ENCODE results near the gene IP6K1.
"Not testable (repeated sequence)": the region's sequence is repeated elsewhere in the genome, so short reads cannot be mapped to it uniquely, and the experiment has no call there.

The IP6K1 gene

DNA sequence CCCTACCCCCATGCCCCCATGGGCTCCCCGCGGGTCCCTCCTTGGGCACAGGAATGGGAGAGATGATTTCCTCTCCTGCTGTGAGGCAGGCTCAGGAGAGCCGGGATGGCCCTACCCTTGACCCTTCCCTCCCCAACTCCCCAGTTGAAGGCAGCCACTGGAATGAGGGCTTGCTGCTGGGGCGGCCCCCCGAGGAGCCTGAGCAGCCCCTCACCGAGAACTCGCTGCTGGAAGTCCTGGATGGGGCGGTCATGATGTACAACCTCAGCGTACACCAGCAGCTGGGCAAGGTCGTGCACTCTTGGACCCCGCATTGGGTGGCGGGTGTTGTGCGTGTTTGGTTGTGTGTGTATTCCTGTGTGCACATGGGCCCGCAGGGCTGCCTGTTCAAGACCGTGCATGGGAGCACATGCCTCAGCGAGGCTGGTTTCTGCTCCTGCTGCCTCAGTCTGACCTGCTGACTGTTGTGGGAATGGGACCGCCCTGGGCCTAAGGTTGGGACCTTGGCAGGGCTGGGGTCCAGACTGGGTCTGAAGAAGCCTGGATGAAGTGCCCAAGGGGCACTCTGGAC lies 80.9 kb downstream of the IP6K1 start:
- DNase-seq: no peak

DNA sequence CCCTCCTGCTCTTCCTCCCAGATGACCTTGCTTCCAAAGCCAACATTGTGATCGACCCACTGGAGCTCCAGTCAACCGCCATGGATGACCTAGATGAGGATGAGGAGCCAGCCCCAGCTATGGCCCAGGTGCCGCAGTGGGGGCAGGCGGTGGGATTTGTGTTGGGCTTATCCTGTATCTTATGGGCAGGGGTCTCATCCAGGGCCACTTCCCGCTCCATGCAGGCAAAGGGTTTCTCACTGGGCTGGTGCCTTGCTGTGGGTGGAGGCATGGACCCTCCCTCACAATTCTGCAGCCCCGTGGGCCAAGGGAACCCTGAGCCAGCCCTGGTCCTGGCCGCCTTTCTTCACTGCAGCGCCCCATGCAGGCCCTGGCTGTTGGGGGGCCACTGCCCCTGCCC lies 81.7 kb downstream of the IP6K1 start:
- DNase-seq: no peak

GRCh38 chr3:49703956-49704355 lies 82.4 kb downstream of the IP6K1 start:
- no peak for DNase-seq

DNA sequence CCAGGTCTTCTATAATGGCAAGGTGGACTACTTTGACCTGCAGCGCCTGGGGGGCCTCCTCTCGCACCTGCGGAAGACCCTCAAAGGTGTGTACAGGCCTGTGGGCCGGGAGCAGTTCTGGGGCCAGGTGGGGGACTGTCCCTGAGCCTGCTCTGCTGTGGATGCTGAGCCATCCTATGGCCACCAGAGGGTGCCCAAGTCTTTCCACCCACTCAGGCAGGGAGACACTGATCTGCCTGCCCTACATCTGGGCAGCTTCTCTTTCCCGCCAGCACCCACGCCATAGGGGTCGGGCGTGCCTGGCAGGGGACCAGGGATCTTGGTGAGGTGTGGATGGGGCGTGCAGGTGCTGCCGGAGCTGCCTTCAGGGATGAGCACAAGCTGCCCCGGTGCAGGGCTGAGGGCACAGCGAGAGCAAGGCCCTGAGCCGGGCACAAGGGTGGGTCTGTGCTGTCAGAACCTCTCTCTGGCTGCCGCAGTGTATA lies 82.9 kb downstream of the IP6K1 start:
- DNase-seq: peak in 1 of 2 donors; percentile 31

DNA sequence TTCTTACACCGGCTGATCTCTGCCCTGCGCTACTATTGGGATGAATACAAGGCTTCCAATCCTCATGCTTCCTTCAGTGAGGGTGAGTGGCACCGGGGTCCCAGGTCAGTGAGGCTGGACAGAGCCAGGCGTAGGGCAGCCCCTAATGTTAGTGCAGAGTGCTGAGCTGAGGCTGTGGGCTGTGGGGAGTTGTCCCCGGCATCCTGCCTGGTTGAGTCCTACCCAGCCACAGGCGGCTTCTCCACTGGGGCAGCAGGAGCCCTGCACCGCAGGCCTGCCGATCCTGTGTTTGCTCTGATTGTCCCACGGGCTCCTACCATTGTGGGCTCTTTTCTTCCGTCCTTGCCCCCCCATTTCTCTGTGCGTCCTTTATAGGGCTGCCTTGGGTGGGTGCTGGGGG lies 83.7 kb downstream of the IP6K1 start:
- DNase-seq: no peak

DNA sequence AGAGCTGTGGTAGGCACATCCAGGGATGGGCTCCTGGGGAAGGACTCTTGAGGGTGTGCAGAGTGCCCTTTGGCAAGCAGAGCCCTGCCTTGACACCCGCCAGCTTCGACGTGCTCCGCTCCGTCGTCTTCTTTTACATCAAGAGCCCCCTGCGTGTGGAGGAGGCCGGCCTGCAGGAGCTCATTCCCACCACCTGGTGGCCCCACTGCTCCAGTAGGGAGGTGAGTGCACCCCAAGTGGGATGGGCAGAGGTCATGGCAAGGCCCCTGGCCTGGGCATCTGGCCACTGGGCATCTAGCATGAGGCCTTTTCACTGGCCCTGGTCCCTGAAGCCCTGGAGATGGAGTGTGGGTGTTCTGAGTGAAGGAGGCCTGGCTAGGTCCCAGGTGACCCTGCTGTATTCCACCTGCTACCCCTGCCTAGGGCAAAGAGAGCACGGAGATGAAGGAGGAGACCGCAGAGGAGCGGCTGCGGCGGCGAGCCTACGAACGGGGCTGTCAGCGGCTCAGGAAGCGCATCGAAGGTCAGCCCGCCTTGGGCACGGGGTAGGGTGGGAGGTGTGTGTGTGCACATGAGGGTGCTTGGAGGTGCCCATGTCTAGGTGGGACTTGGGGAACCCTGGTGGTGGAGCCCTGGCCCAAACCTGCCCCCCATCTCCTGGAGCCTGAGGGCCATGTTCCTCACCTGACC lies 84.8 kb downstream of the IP6K1 start:
- DNase-seq: no peak

- DNase-seq: no peak
Measured at GRCh38 chr3:49700453-49701128, 85.8 kb downstream of the IP6K1 start.

DNA sequence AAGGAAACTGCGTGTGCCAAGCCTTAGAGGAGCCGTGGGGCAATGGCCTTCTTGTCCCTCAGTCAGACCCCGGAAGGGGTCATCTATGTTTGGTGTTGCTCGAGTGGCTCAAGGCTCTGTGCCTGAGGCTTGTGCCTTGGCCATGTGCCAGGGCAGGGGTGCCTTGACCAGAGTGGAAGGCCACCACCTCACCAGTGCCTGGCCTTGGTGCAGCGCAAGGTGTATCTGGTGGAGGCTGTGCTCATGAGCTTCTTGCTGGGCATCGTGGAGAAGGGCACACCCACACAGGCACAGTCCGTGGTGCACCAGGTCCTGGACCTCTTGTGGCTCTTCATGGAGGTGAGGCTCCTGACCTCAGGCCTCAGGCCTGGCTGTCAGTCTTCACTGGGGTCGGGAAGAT lies 86.3 kb downstream of the IP6K1 start:
- DNase-seq: no peak

GRCh38 chr3:49699281-49699979 lies 86.9 kb downstream of the IP6K1 start:
- DNase-seq: no peak

DNA sequence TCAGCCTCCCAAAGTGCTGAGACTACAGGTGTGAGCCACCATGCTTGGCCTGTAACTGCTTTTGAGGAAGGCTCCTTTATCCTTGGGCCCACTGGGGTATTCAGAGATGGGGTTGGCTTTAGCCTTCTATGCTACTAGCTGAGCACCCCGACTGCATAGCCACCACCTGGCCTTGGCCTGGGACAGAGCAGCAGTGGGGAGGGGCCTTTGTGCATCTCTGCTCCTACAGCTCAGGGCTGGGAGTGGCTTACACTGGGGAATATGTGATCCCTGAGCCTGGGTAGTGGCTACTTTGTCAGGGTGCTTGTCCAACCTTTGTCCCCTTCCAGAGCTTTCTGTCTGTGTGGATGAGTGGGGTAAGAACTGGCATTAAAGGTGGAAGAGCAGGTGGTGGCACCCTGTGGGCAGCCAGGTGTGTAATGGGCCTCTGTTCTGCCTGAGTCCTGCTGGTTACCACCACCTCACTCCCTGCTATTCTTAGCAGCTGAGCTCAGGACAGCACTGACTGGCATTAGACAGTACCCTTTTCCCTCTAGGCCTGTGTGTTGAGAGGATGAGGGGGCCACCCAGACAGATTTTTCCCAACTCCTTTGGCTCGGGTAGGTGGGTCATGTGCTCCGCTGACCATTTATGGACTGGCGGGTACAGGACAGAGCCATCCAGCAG lies 90.9 kb downstream of the IP6K1 start:
- DNase-seq: not testable (repeated sequence)

- DNase-seq: not testable (repeated sequence)
Measured at GRCh38 chr3:49694409-49695070, 91.8 kb downstream of the IP6K1 start.

DNA sequence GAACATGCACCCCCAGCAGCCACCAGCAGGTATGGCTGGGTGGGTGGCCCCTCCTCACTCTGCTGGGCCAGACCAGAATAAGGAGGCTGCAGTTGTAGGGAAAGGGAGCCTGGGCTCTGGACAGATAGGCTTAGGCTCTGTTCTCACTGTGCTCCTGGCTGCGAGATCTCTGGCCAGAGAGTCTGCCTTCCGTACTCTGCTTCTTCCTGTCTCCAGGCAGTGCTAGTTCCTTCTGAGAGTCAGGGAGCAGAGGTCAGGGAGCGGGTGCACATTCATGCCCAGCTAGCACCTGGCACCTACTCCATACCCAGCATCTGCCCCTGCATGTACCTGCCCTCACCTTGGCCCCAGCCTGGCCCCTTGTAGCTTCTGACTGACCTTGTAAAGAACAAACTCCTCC lies 94.9 kb downstream of the IP6K1 start:
- DNase-seq: not testable (repeated sequence)

DNA sequence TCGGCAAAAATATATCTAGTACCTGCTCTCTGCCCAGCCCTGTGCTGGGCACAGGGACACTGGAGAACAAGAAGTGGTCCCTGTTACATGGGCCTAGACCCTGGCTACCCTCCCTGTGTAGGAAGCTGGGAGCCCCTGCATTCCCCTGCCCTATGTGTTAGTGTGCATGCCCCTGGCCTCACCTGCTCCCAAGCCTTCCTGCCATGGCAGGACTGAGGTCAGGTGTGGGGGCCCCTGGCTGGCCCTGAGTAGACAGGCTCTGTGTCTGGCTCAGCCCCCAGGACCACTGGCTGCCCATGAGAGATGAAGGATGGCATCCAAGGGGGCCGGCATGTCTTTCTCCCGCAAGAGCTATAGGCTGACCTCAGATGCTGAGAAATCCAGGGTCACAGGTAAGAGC lies 95.5 kb downstream of the IP6K1 start:
- DNase-seq: not testable (repeated sequence)

GRCh38 chr3:49689908-49690624 lies 96.3 kb downstream of the IP6K1 start:
- not testable (repeated sequence) for DNase-seq

DNA sequence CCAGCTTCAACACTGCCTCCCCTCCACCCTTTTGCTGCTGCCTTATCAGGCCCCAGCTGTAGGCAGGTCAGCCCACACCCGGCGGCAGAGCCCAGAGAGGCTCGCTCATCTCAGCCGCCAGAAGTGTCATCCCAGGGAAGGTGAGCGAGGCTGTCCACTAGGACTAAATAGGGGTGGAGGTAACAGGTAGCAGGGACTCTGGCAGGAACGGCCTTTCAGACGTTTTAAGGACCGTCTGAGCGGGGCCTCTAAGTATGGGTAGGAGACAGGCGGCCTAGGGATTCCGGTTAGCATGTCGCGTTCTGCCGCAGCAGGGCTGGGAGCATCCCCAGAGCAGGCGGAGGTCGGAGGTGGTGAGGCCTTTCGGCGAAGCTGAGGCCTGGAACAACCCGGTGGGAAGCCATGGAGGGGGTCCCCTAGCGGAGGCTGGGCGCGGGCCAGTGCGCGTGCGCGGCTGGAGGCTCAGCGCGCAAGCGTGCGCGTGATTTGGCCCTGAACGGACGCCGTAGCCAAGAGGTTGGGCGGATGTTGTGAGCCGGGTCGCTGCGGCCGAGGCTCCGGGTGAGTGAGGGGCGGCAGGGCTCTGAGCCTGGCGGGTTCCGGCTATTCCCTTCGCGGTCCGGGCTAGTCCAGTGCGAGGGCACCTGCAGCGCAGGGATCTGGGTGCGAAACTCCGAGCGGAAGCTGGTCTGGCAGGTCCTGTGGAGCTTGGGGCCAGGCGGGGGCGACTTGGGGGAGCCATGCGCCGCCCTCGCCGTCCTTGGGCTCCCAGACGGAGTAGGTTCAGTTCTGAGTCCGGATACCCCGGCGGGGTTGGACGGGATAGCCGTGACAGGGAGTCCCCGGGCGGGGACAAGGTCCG lies 97.1 kb downstream of the IP6K1 start, which contains the start of the genes MST1 and RNF123:
Gene MST1 (minus strand): TSS at position 429 of the 862 bp plus-strand sequence. CDS start 783 bp downstream, outside the sequence.
Gene RNF123 (plus strand): TSS at position 512 of the 862 bp plus-strand sequence. CDS start 1,609 bp downstream, outside the sequence.
- DNase-seq: no peak

GRCh38 chr3:49688338-49689045 lies 97.8 kb downstream of the IP6K1 start:
- DNase-seq: not testable (repeated sequence)

- DNase-seq: not testable (repeated sequence)
Measured at GRCh38 chr3:49687424-49687795, 98.9 kb downstream of the IP6K1 start.

DNA sequence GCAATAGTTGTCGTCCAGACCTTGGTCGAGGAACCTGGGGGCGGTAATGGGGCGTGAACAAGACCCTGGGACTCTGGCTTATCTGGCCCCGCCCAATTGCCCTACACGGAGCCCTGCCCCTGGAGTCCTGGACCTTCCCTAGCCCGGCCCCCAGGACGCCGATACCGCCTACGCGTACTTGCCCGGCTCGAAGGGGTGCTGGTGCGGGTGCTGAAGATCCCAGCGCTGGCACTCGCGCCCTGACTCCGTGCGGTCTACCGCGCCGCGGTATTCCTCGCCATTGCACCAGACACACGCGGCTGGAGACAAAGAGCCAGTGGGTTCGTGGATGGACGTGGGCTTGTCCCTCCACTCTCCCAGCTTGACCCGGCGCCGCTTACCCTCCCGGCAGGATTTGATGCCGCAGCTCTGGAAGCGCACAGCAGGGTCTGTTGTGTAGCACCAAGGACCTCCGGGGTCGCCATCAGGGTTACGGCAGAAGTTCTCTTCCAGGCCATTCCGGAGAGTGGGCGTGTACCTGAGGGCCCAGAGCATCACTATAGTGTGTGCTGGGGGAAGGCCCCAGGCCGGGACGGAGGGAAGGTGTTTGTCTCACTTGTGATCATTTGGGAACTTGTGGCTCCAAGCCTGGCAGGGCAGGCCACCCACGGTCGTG lies 99.4 kb downstream of the IP6K1 start:
- not testable (repeated sequence) for DNase-seq

DNA sequence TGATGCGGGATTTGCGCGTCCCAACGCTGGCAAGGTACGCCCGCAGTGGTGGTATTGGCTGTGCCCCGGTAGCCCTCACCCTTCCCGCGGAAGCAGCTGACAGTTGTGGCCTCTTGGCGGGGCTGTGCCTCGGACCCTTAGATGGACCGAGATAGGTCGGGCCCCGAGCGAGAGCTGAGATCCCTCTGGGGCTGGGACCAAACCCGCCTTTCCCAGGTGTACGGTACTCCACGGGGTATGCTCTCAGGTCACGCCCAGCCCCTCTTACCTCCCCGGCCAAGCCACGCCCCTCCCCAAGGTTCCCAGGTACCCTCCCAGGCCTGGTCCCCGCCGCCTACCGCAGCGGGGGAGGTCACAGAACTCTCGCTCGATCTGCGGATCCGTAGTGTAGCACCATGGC lies 100.0 kb downstream of the IP6K1 start:
- DNase-seq: not testable (repeated sequence)

Data from hippocampal formation (tissue), 2 donors.